ENCODE data around the gene KCNQ2. TPM values are rescaled to one million over a fixed set of nuclear protein-coding genes. Genes with fewer than 3 reads are reported as not detected.

The KCNQ2 gene
- total and polyA plus RNA-seq, 8 donors: 8.4 to 19.1 (median 14.1) TPM; not detected in 2

GRCh38 chr20:63423751-63424150 lies 48.7 kb downstream of the KCNQ2 start:
- no peak overlapping the region for H3K27ac ChIP-seq
- no peak overlapping the region for H3K4me3 ChIP-seq
- intact Hi-C loops (cut with DNase I): no loop called here
- no peaks in the 10 kb centered on the region for H3K36me3 ChIP-seq
- no peak for DNase-seq
- H3K27me3 ChIP-seq: peaks cover 0 to 63% of the 10 kb centered on the region in 2 donors
- TF ChIP-seq, protein P1, sequence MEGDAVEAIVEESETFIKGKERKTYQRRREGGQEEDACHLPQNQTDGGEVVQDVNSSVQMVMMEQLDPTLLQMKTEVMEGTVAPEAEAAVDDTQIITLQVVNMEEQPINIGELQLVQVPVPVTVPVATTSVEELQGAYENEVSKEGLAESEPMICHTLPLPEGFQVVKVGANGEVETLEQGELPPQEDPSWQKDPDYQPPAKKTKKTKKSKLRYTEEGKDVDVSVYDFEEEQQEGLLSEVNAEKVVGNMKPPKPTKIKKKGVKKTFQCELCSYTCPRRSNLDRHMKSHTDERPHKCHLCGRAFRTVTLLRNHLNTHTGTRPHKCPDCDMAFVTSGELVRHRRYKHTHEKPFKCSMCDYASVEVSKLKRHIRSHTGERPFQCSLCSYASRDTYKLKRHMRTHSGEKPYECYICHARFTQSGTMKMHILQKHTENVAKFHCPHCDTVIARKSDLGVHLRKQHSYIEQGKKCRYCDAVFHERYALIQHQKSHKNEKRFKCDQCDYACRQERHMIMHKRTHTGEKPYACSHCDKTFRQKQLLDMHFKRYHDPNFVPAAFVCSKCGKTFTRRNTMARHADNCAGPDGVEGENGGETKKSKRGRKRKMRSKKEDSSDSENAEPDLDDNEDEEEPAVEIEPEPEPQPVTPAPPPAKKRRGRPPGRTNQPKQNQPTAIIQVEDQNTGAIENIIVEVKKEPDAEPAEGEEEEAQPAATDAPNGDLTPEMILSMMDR (IDR thresholded peaks at IDR 0.05): no peak
- no peaks in the 10 kb centered on the region for H3K9me3 ChIP-seq
- ATAC-seq: no peak
- H3K4me1 ChIP-seq: no peaks in the 10 kb centered on the region

DNA sequence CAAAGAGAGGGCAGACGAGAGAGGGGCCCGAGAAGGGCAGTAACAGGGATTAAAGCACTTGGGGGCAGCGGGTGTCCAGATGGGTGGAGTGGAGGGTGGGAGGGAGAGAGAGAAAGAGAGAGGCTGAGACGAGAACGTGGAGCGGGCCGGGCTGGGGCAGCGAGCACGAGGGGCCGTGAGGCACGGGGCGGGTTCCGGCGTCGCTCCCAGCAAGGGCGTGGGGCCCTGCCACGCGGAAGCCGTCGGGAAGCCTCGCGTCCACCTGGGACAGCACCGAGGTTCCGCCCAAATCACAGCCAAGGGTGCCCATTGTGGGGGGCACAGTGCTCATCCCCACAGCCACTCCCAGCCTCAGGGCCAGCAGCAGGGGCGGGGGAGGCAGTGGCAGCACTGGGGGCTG lies 49.8 kb downstream of the KCNQ2 start:
- DNase-seq: no peak
- Histone ChIP-seq H3K27me3 (peaks cover 0 to 65% of the 10 kb centered on the region in 2 donors), H3K4me3 (no peak overlapping the region)

GRCh38 chr20:63421913-63422312 lies 50.5 kb downstream of the KCNQ2 start:
- TF ChIP-seq, protein P1 (IDR thresholded peaks at IDR 0.05): no peak
- Histone ChIP-seq H3K36me3 (no peaks in the 10 kb centered on the region), H3K4me3 (no peak overlapping the region), H3K9me3 (no peaks in the 10 kb centered on the region), H3K27me3 (peaks cover 0 to 72% of the 10 kb centered on the region in 2 donors), H3K4me1 (no peaks in the 10 kb centered on the region), H3K27ac (no peak overlapping the region)
- ATAC-seq (no peak), DNase-seq (no peak)
- intact Hi-C loops (cut with DNase I): no loop called here

More for the DNA sequence above, 49.8 kb downstream of the KCNQ2 start:
- H3K27ac ChIP-seq: no peak overlapping the region
- no peaks in the 10 kb centered on the region for H3K9me3 ChIP-seq
- TF ChIP-seq, protein P1 (IDR thresholded peaks at IDR 0.05): no peak
- H3K4me1 ChIP-seq: no peaks in the 10 kb centered on the region
- no peaks in the 10 kb centered on the region for H3K36me3 ChIP-seq
- intact Hi-C loops (cut with DNase I): no loop called here
- ATAC-seq: no peak

DNA sequence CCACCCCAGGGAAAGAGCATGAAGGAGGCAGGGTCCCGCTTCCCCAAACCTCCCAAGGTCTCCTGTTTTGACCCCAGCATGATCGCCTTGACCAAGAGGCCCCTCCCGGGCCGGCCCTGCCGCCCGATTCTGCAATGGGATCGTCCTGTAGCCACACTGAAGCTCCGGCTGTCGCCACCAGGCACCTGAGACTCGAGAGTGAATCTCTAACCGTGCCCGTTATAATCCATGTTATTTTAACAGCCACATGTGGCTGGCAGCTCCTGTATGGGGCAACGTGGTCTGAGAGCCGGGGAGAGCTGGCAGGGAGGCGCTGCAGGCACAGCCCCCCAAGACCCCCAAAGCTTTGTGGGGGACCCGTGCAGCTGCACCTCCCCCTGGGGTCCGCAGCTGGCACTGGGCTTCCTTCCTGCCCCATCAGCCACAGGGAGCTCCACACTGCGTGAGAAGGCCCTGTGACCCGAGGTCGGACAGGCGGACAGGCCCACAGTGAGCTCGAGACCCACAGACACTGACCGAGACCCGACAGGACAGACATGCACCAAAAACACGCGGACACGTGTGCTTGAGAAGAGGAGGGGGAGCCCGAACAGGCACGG lies 51.3 kb downstream of the KCNQ2 start:
- intact Hi-C loops (cut with DNase I): no loop called here
- H3K27me3 ChIP-seq: peaks cover 0 to 80% of the 10 kb centered on the region in 2 donors
- TF ChIP-seq, protein P1 (IDR thresholded peaks at IDR 0.05): no peak
- ATAC-seq: no peak
- H3K27ac ChIP-seq: no peak overlapping the region
- no peak for DNase-seq
- no peak overlapping the region for H3K4me3 ChIP-seq
- no peaks in the 10 kb centered on the region for H3K4me1 ChIP-seq
- H3K9me3 ChIP-seq: no peaks in the 10 kb centered on the region
- H3K36me3 ChIP-seq: no peaks in the 10 kb centered on the region

GRCh38 chr20:63420359-63421093 lies 51.9 kb downstream of the KCNQ2 start:
- ATAC-seq (no peak), DNase-seq (no peak)
- Histone ChIP-seq H3K4me3 (no peak overlapping the region), H3K27ac (no peak overlapping the region), H3K27me3 (peaks cover 0 to 86% of the 10 kb centered on the region in 2 donors), H3K4me1 (no peaks in the 10 kb centered on the region), H3K36me3 (no peaks in the 10 kb centered on the region), H3K9me3 (no peaks in the 10 kb centered on the region)
- intact Hi-C loops (cut with DNase I): no loop called here
- TF ChIP-seq, protein P1 (IDR thresholded peaks at IDR 0.05): no peak
